Thyroid gland (tissue), 4 donors: ENCODE measurements around the gene PHEX. TPM values are rescaled to one million over a fixed set of nuclear protein-coding genes. Genes with fewer than 3 reads are reported as not detected.
"Not testable (repeated sequence)": the region's sequence is repeated elsewhere in the genome, so short reads cannot be mapped to it uniquely, and the experiment has no call there.

Source experiments
- DNase-seq, 2 donors: peaks; one replicate each; pipeline ENCODE4 v3.0.0-alpha.2; 2019
- H3K27ac ChIP-seq, 3 donors: fragments of 200-600 bp; sonication (generic); 1 replicate in 2 of 3; 2 replicates in 1 of 3; pipeline ENCODE4 v1.5.1; 2016 to 2019; ENCODE audit warnings: mild to moderate bottlenecking in 1 of 3, moderate library complexity in 1 of 3
- H3K27me3 ChIP-seq: fragments of 200-600 bp; sonication (generic); one replicate; pipeline ENCODE4 v1.5.1; 2019
- H3K36me3 ChIP-seq, 2 donors: fragments of 200-600 bp; sonication (generic); one replicate each; pipeline ENCODE4 v1.5.1; 2016 to 2019
- H3K4me1 ChIP-seq, 2 donors: fragments of 200-600 bp; sonication (generic); one replicate each; pipeline ENCODE4 v1.5.1; 2017 to 2019
- H3K4me3 ChIP-seq, 3 donors: fragments of 200-600 bp; sonication (generic); replicated peaks in 1 of 3; 1 replicate in 2 of 3; 2 replicates in 1 of 3; pipeline ENCODE4 v1.5.1; 2016; ENCODE audit warnings: mild to moderate bottlenecking in 1 of 3
- H3K9me3 ChIP-seq: fragments of 200-600 bp; sonication (generic); one replicate; pipeline ENCODE4 v1.5.1; 2017
- CTCF ChIP-seq, 6 experiments: fragments of 200-600 bp in 3 of 6; fragments of 450-650 bp in 3 of 6; sonication (generic) in 3 of 6; IDR thresholded peaks; one replicate each; pipeline ENCODE4 v1.5.1; 2016 to 2019; ENCODE audit warnings: antibody characterized with exemption in 6 of 6, mild to moderate bottlenecking in 2 of 6, inconsistent platforms in 1 of 6, moderate library complexity in 1 of 6
- POLR2A ChIP-seq, 2 donors: fragments of 450-650 bp; IDR thresholded peaks; one replicate each; pipeline ENCODE4 v1.6.1; 2017; ENCODE audit warnings: antibody characterized with exemption in 2 of 2, mild to moderate bottlenecking in 2 of 2, moderate library complexity in 1 of 2
- WGBS, 2 donors: methylation state at CpG; one replicate each; pipeline ENCODE4 v1.1.5; 2017; 5-methylcytosine and 5-hydroxymethylcytosine counted together
- intact Hi-C: fragments of 100-400 bp; cut with DNase I; formaldehyde crosslinking; loops from one replicate; pipeline ENCODE4 v1.15.1; 2023
- total RNA-seq, 4 donors: library from RNA; depleted of rRNA; stranded (reverse); fragments of >200 nt; gene quantifications; one replicate each; pipeline ENCODE4 v1.2.3, GENCODE V29; 2016

Gene PHEX
- total RNA-seq, 4 donors from 2014 or later: 1.5 to 12.4 (median 5.2) TPM

DNA sequence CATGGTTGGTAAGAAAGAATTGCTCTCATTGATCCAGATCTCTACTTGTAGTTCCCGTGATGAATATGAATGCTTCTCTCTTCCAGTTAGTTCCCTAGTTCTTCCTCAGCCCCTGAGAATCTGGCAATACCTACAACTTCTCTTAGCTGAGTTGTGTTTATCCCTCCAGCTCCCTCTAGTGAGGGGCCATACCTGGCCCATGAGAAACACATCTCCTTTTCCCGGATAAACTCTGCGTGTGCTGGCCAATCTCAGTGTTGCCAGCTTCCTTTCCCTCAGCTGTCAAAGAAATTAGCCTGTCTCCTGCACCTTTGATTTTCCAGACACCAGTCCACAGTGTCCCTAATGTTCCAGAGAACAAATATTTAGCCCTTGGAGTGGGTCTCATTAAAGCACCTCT lies 246.2 kb downstream of the PHEX start:
- 53 to 59% methylated on average over 3 of the region's 3 CpGs for WGBS, 2 donors
- TF ChIP-seq CTCF (IDR thresholded peaks at IDR 0.05) (no peak), POLR2A (IDR thresholded peaks at IDR 0.05) (no peak)
- no peaks in the 10 kb centered on the region for H3K9me3 ChIP-seq

GRCh38 chrX:22289209-22289608 lies 257.1 kb downstream of the PHEX start:
- H3K27ac ChIP-seq, intact Hi-C loops, H3K9me3 ChIP-seq, DNase-seq, H3K27me3 ChIP-seq, H3K4me1 ChIP-seq, H3K4me3 ChIP-seq, H3K36me3 ChIP-seq: not testable (repeated sequence)
- WGBS, 2 donors: 86 to 100% methylated on average over 1 of the region's 3 CpGs

More for the DNA sequence above, 246.2 kb downstream of the PHEX start:
- no peak overlapping the region for H3K4me3 ChIP-seq
- no peak for DNase-seq
- H3K27me3 ChIP-seq: no peaks in the 10 kb centered on the region
- H3K4me1 ChIP-seq: no peaks in the 10 kb centered on the region
- H3K27ac ChIP-seq: no peak overlapping the region
- H3K36me3 ChIP-seq: no peaks in the 10 kb centered on the region
- intact Hi-C loops: no loop called here

DNA sequence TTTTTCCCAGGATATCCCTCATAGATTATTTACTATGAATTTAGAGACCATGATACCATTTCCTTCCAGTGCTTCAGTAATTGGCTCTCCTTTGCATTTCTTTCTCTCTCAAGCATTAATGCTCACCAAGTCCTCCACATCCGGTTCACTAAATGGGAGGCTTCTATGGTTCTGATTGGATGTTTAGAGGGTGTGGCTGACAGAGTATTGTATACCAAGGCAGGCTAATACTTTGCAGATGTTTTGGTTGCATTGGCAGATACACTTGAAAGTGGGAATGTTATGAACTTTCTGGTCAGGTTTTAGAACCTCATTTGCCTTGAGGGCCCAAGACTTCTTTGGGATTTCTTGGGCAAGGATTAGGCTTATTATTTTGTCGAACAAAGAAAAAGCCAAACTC lies 264.7 kb downstream of the PHEX start:
- Histone ChIP-seq H3K9me3 (no peaks in the 10 kb centered on the region), H3K36me3 (no peaks in the 10 kb centered on the region), H3K27me3 (no peaks in the 10 kb centered on the region), H3K4me1 (peaks cover 7 to 10% of the 10 kb centered on the region in 2 donors), H3K4me3 (no peak overlapping the region), H3K27ac (no peak overlapping the region)
- DNase-seq: no peak
- WGBS, 2 donors: 91 to 93% methylated on average over 2 of the region's 2 CpGs
- TF ChIP-seq POLR2A (IDR thresholded peaks at IDR 0.05): no peak
- TF ChIP-seq CTCF (IDR thresholded peaks at IDR 0.05): no peak
- intact Hi-C loops: no loop called here

DNA sequence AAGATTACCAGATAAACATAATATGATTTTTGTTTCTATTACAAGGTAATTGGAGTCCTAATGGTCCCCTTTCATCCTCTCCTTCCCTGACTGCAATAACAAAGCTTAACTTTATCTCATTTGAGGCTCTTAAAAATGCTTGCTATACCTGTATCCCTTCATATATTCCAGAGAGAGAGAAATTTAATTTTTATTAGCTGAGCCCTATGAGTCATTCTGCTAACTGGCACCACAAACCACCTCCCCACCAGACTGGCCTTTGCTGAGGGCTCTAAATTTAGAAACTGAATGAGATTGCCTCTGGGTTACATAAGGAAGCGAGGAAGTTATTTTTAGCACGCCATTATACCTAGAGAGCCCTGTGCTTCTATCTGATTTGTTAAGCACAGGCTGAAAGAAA lies 268.0 kb downstream of the PHEX start:
- WGBS, 2 donors: 4% methylated on average over 2 of the region's 2 CpGs
- Histone ChIP-seq H3K4me3 (no peak overlapping the region), H3K27ac (peak overlapping the region in 1 of 3 donors; percentile 1), H3K9me3 (no peaks in the 10 kb centered on the region), H3K27me3 (no peaks in the 10 kb centered on the region), H3K4me1 (peaks cover 7 to 10% of the 10 kb centered on the region in 2 donors), H3K36me3 (no peaks in the 10 kb centered on the region)
- DNase-seq: peak; percentile 37 to 47
- TF ChIP-seq CTCF (IDR thresholded peaks at IDR 0.05) (no peak), POLR2A (IDR thresholded peaks at IDR 0.05) (no peak)
- intact Hi-C loops: no loop called here

Other genes with a start within 250 kb of the PHEX start
- gene MBTPS2, start 192.7 kb upstream of the PHEX start, total RNA-seq: 10 to 100 TPM in 3 of 4 donors, 1 to 10 TPM in 1; 9.6 to 13.9 (median 12.2) TPM
- 1 to 10 TPM; 2.7 to 4.8 (median 3.1) TPM for gene YY2, start 176.3 kb upstream of the PHEX start, total RNA-seq
- 100 to 1,000 TPM in 1 of 4 donors, 10 to 100 TPM in 3; 89.6 to 128 (median 91.4) TPM for gene SMS, start 91.6 kb upstream of the PHEX start, total RNA-seq
- gene CBLL2, start 240.6 kb downstream of the PHEX start, total RNA-seq: 1 to 10 TPM in 1 of 4 donors, under 1 TPM in 1, not detected in 2; 0.34 to 1.8 TPM